Measurements from ENCODE around the gene BIRC2.

BIRC2 gene

DNA sequence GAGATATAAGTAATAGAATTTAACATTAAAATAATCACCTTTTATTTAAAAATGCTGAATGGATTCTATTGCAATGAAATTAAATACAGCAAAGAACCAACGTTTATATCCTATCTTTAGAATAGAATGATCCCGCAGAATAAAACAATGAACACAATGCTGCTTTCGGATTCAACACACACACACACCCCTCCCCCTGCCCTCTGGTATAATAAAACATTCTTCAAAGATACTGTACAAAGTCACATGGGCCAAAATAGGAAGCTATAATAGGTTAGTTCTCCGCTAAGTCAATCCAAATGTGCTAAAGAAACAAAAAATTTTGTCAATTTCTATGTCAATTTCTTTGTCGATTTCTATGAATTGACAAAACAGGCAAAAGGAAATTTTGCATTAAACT lies 58.5 kb downstream of the BIRC2 start:
- DNase-seq, result no peak

DNA sequence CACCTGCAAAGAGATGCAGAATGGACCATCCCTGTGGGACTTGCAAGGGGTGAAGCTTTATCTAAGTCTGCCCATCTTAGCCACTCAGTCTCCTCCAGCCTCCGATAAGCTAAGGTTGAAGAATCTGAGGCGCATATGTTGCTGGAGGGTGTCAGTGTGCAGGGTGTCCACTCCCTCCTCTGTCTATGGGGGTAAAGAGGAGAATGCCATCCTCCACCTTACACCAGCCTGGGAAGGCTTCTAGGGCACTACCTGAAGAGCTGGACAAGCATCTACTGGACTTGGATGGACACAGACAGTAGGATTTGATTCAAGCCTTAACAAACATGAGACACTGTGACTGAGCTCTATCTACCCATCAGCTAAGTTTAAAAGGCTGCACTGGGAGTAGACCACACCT lies 59.1 kb downstream of the BIRC2 start:
- DNase-seq, result no peak

DNA sequence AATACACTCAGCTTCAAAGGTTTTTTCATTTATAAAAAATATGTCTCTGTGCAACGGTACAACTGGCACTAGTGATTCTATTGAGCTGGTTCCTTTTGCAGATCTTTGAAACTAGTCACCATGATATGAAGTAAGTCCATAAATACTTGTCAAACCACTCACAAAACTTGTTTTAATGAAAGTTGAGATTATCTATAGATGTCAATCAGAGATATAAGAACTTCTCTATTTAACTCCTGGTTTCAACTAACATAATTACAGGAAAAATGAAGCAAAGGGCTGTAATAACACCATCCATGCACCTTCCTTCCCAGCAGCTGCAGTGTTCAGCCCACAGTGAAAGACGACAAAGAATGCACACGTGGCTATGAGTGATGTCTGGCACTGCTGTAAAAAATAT lies 60.9 kb downstream of the BIRC2 start:
- no peak for DNase-seq

DNA sequence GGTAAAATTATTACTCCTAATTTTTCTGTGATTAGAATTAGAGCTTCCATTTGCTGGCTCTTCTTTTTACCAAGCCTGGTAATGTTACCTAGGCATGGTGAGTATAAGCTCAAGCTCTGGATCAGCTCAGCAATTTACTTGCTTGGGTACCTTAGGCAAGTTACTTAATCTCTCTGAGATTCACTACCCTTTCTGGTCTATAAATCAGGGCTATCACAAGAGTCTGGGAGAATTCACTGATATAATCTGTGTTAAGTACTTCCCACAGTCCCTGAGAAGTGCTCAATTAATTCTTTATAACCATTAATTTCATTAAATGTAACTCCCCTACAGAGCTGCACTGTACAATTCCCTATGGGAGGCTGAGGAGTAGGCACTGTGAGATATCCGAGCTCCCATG lies 61.3 kb downstream of the BIRC2 start:
- no peak for DNase-seq

DNA sequence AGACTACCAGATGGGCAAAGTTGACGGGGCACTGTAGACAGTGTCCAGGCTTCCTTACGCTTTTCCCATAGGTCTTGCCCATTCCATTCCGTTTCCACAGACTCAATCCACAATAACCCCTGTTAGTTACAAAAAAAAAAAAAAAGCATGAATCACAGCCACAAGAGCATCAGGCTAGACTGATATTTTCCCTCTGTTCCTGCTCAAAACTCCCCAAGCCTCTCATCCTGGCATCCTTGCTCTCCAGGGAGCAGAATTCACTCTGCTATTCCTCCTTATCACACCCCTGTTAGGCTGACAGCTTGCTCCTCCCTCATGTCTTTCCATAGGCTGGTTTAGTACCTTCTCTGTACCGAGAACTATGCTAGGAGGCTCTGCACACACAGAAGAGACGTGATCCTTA lies 63.4 kb downstream of the BIRC2 start:
- no peak for DNase-seq

DNA sequence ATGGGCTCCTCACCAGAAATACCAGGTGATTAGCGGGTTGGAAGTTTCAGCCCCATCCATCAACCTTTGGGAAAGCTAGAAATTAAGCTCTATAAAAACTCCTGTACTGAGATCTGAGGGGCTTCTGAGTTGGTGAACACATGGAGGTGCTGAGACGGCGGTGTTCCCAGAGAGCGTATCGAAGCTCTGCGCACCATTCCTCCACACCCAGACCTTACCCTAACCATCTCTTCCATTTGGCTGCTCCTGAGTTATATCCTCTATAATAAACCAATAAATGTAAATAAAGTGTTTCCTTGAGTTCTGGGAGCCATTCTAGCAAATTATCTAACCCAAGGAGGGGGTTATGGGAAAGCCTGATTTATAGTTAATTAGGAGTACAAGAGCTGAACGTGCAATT lies 64.1 kb downstream of the BIRC2 start:
- no peak for DNase-seq

DNA sequence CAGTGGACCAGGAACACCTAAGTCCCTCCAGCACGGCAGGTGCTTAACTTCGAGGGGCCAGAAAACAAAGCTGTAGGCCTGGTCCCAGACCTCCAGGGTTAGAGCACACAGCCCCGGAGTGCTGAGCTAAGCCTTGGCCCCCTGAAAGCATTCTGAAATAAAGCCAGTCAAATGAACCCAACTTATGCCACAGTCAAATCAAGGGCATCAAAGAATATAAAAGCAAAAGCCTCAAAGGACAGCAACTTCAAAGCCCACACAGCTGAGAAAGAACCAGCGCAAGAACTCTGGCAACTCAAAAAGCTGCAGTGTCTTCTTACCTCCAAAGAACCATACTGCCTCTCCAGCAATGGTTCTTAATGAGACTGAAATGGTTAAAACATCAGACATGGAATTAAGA lies 66.5 kb downstream of the BIRC2 start:
- DNase-seq, result no peak

DNA sequence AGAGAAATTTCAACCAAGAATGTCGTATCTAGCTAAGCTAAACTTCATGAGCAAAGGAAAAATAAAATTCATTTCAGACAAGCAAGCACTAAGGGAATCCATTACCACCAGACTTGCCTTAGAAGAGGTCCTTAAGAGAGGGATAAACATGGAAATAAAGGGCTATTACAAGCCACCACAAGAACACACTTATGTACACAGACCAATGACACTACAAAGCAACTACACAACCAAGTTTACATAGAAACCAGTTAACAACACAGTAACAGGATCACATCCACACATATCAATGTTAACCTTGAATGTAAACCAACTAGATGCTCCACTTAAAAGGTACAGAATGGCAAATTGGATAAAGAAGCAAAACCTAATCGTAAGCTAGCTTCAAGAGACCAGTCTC lies 67.5 kb downstream of the BIRC2 start:
- DNase-seq, result no peak

DNA sequence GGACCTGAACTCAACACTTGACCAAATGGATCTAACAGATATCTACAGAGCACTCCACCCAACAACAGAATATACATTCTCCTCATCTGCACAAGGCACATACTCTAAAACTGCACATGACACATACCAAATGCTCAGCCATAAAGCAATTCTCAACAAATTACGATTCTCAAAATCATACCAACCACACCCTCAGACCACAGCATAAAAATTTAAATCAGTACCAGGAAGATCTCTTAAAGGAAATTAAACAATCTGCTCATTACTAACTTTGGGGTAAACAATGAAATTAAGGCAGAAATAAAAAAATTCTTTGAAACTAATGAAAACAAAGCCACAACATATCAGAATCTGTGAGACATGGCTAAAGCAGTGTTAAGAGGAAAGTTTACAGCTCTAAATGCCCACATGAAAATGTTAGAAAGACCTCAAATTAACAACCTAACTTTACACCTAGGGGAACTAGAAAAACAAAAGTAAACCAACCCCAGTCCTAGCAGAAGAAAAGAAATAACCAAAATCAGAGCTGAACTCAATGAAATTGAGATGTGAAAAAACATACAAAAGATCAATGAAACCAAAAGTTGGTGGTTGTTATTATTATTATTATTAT lies 68.4 kb downstream of the BIRC2 start:
- DNase-seq, result no peak

DNA sequence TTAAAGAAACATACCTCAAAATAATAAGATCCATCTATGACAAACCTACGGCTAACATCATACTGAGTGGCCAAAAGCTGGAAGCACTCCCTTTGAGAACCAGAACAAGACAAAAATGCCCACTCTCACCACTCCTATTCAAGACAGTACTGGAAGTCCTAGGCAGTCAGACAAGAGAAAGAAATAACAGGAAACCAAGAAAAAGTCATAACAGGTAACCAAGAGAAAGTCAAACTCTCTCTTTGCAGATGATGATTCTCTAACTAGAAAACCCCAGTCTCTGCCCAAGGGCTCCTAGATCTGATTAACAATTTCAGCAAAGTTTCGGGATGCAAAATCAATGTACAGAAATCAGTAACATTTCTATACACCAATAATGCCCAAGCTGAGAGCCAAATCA lies 70.0 kb downstream of the BIRC2 start:
- DNase-seq, result no peak

DNA sequence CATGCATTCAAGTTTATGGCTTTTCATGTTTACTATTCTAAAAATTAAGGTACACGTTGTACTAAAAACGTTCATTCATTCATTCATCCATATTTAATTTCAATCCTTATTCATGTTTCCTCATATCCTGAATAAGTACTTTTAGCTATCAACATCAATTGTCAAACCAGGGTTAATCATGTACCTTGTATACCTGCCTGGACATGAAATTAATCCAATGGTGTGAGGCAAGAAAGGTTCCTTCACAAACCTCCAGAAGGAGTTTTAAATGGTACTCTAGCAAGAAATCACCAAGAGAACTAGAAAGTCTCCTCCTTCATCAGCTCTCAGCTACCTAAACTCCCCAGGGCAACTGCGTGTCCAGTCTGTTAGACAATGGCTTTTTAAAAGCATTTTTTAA lies 72.2 kb downstream of the BIRC2 start:
- no peak for DNase-seq

DNA sequence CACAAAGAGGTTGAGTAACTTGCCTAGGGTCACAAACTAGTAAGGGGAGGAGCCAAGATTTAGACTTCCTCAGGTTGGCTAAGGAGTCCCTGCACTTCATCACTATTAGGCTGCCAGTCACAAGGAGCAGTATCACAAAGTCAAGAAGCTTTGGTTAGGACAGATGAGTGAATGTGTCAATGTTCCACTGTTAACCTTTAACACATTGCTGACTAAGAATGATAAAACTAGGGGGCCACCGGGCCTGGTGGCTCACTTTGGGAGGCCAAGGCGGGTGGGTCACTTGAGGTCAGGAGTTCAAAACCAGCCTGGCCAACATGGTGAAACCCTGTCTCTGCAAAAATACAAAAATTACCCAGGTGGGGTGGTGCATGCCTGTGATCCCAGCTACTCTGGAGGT lies 73.5 kb downstream of the BIRC2 start:
- DNase-seq, result no peak

DNA sequence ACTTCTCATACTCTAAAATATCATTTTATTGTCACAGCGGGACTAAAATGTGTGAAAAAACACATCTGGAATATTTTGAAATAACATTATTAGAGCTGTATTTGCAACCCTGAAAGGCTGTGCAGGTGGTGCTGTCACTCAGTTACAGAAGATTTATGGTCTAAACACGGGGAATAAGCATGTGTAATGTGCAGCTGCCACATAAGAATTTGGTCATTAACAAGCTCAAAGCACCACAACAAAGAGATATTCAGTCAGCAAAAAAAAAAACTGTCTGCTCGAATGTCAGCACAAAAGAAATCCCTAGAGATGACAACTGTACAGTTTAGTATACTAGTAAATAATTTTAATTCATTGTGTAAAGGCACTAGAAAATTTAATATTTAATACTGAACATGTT lies 74.2 kb downstream of the BIRC2 start:
- DNase-seq, result no peak

DNA sequence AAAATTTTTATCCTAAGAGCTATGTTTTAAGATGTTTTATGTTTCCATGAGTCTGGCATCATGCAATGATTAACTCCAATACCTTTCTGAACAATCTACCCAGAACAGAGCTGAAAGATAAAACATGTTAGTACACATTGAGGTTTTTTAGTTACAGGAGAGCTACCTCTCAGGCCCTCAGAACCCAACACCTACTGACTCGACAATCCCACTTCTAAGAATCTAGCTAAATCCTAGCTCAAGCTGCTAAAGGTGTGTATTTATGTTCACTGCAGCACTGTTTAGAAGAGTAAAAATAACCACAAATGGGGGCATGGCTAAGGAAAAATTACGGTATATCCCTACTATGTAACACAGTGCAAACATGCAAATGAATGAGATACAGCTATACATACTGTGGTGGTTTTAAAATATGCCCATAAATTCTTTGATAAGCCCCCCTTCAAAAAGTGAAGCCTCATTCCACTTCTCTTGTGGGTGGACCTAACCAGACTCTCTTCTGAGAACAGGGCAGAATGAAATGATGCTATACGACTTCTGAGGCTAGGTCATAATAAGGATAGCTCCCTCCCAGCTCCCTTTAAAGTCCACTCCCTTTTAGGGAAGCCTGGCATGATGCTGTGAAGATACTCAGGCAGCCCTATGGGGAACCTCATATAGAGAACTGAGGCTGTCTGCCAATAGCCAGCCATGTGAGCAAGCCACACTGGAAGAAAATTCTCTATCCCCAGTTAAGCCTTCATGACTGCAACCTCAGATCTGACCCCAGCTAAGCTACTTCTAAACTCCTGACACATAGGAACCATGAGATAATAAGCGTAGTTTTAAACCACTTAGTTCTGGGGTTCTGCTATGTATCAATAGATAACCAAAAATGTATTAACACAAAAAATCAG lies 76.1 kb downstream of the BIRC2 start:
- DNase-seq, result no peak

DNA sequence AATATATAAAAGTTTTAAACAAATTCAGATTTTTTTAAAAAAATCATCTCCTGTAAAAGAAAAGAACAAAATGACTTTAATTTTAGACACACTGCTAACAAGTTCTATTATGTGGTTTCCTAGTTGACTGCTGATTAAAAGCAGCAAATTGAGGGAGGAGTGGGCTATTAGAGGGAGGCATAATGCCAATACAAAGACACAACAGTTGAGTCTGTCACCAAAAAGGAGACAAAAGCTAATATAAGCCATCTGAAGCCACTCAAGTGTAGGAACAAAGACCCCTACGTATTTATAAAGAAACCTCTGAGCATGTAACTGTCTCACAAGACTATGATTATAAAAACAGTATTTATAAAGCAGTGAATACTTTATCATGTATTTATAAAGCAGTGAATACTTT lies 76.9 kb downstream of the BIRC2 start:
- DNase-seq, result no peak

DNA sequence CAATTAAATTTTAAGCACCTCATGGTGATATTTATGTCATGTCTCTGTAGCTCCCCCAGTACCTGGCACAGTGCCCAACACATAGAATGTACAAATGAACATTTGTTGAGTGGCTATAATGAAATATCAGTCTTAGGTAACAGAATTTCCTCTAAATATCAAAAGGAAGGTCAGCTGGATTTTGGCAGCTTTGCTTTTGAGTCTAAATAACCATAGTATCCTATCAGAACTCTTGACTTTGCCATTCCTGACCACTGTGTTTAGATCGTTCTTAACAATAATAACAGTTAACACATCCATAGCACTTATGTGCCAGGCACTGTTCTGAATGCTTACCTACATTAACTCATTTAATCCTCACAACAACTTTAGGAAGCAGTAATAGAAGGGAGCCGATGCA lies 79.0 kb downstream of the BIRC2 start:
- DNase-seq, result no peak

DNA sequence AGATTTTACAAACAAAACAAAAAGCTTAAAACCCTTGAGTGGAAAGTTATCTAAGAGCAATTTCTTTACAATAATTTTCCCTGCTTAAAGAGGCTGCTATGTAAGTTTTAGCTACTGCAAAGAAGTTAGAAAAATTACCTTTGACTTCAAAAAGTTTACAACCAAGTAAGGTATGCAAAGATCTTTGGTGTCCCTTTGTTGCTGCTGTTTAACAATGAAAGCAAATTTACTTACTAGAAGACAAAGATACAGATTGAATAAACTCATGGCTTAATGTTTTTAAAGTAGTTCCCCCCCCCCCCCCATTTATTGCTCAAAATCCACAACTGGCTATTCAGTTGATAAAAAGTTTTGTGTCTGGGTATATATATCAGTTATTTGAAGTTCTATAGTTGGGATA lies 79.6 kb downstream of the BIRC2 start:
- no peak for DNase-seq

DNA sequence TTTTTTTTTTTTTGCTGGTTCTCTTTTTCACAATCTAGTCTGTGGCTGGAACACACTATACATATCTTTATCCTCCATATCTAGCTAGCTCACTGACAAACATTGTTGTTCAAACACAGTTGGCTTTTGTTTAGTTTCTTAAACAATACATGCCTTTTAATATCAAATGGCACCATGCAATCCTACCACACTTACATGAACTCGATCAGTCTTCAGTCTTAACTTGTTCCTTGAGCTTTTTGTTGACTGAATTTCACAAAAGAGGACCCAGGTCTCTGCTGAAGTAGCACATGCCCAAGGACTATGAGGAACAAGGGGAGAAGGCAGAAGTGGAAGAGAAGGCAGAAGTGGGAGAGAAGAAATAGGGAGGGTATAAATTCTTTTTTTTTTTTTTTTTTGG lies 80.1 kb downstream of the BIRC2 start:
- DNase-seq, result no peak
